ENCODE results near the gene COA1.

Gene COA1

GRCh38 chr7:43758029-43758821 is 28.9 kb upstream of the COA1 start, which contains the start of gene BLVRA:
TSS of gene BLVRA (plus strand) at chr7:43758680. CDS start at chr7:43771159, 12,479 bp downstream.
- H3K36me3 ChIP-seq (ENCODE audit: low read depth) = no peaks in the 10 kb centered on the region; the same call in 1 of the 2 replicates
- H3K27me3 ChIP-seq (ENCODE audit: insufficient read depth, poor library complexity, severe bottlenecking) = no peaks in the 10 kb centered on the region
- peaks cover 13% of the 10 kb centered on the region for H3K4me1 ChIP-seq (ENCODE audit: insufficient read depth, poor library complexity, severe bottlenecking)
- H3K9me3 ChIP-seq (ENCODE audit: severe bottlenecking) = no peaks in the 10 kb centered on the region
- peak within 1 kb of the TSS; percentile 69 for H3K4me3 ChIP-seq (ENCODE audit: severe bottlenecking)
- ATAC-seq (ENCODE audit: low read depth) = peak; percentile 63
- TF ChIP-seq CTCF (IDR thresholded peaks at IDR 0.05; ENCODE audit: poor library complexity, severe bottlenecking) = no peak
- DNase-seq (ENCODE audit: low spot score) = no peak
- peak within 1 kb of the TSS; percentile 7 for H3K27ac ChIP-seq (ENCODE audit: poor library complexity, severe bottlenecking)

- H3K27ac ChIP-seq (ENCODE audit: poor library complexity, severe bottlenecking) = no peak overlapping the region
Measured at GRCh38 chr7:43757073-43757720, 27.9 kb upstream of the COA1 start.

GRCh38 chr7:43756368-43757072 is 27.2 kb upstream of the COA1 start:
- H3K27me3 ChIP-seq (ENCODE audit: insufficient read depth, poor library complexity, severe bottlenecking) = no peaks in the 10 kb centered on the region
- no peaks in the 10 kb centered on the region for H3K9me3 ChIP-seq (ENCODE audit: severe bottlenecking)
- no peak for TF ChIP-seq CTCF (IDR thresholded peaks at IDR 0.05; ENCODE audit: poor library complexity, severe bottlenecking)
- H3K4me1 ChIP-seq (ENCODE audit: insufficient read depth, poor library complexity, severe bottlenecking) = peaks cover 8% of the 10 kb centered on the region
- no peak overlapping the region for H3K27ac ChIP-seq (ENCODE audit: poor library complexity, severe bottlenecking)
- ATAC-seq (ENCODE audit: low read depth) (peak; percentile 53; the same call in 2 of the 3 replicates), DNase-seq (ENCODE audit: low spot score) (no peak)
- H3K4me3 ChIP-seq (ENCODE audit: severe bottlenecking) = no peak overlapping the region
- no peaks in the 10 kb centered on the region; the same call in 1 of the 2 replicates for H3K36me3 ChIP-seq (ENCODE audit: low read depth)

More at GRCh38 chr7:43757073-43757720, 27.9 kb upstream of the COA1 start:
- TF ChIP-seq CTCF (IDR thresholded peaks at IDR 0.05; ENCODE audit: poor library complexity, severe bottlenecking) = no peak
- DNase-seq (ENCODE audit: low spot score) (no peak), ATAC-seq (ENCODE audit: low read depth) (no peak)
- Histone ChIP-seq H3K4me1 (ENCODE audit: insufficient read depth, poor library complexity, severe bottlenecking) (peaks cover 13% of the 10 kb centered on the region), H3K9me3 (ENCODE audit: severe bottlenecking) (no peaks in the 10 kb centered on the region), H3K27me3 (ENCODE audit: insufficient read depth, poor library complexity, severe bottlenecking) (no peaks in the 10 kb centered on the region), H3K36me3 (ENCODE audit: low read depth) (no peaks in the 10 kb centered on the region; the same call in 1 of the 2 replicates), H3K4me3 (ENCODE audit: severe bottlenecking) (no peak overlapping the region)

GRCh38 chr7:43754596-43754995 is 25.3 kb upstream of the COA1 start:
- Histone ChIP-seq H3K4me1 (ENCODE audit: insufficient read depth, poor library complexity, severe bottlenecking) (peaks cover 6% of the 10 kb centered on the region), H3K4me3 (ENCODE audit: severe bottlenecking) (no peak overlapping the region), H3K27ac (ENCODE audit: poor library complexity, severe bottlenecking) (no peak overlapping the region), H3K9me3 (ENCODE audit: severe bottlenecking) (no peaks in the 10 kb centered on the region), H3K36me3 (ENCODE audit: low read depth) (no peaks in the 10 kb centered on the region), H3K27me3 (ENCODE audit: insufficient read depth, poor library complexity, severe bottlenecking) (no peaks in the 10 kb centered on the region)
- TF ChIP-seq CTCF (IDR thresholded peaks at IDR 0.05; ENCODE audit: poor library complexity, severe bottlenecking) = no peak
- DNase-seq (ENCODE audit: low spot score) = no peak
- no peak for ATAC-seq (ENCODE audit: low read depth)
